CD4-positive, CD25-positive, alpha-beta regulatory T cell (primary cell): Measurements from ENCODE around the gene AUTS2. TPM values are rescaled to one million over a fixed set of nuclear protein-coding genes. Genes with fewer than 3 reads are reported as not detected.
A peak's percentile ranks its signal among the peaks of the same experiment; 100 is the strongest.

Source experiments
- ATAC-seq, 2 donors: fragments of 150-1000 bp; cut with Tn5 transposase; one replicate each; pipeline ENCODE4 v1.10.0; 2021; ENCODE audit warnings: low read depth in 2 of 2, moderate number of reproducible peaks in 2 of 2, moderate library complexity in 1 of 2
- DNase-seq, 3 donors: peaks; one replicate each; pipeline versions ENCODE4 v3.0.0 to v3.0.0-alpha.2; 2012 to 2022; ENCODE audit warnings: mixed read lengths in 1 of 3
- H3K27ac ChIP-seq: one replicate; pipeline ENCODE4 v1.7.0; 2013; ENCODE audit warnings: mild to moderate bottlenecking, low read length; ENCODE audit not compliant: insufficient read depth, poor library complexity, severe bottlenecking
- H3K27me3 ChIP-seq: one replicate; pipeline ENCODE4 v1.7.0; 2013; ENCODE audit warnings: low read length; ENCODE audit not compliant: control insufficient read depth, insufficient read depth
- H3K36me3 ChIP-seq: one replicate; pipeline ENCODE4 v1.7.0; 2013; ENCODE audit warnings: mild to moderate bottlenecking, low read length, moderate library complexity; ENCODE audit not compliant: control insufficient read depth, insufficient read depth
- H3K4me1 ChIP-seq: 2 replicates; pipeline ENCODE4 v1.7.0; 2013; ENCODE audit warnings: mild to moderate bottlenecking, low read length; ENCODE audit not compliant: insufficient read depth, control insufficient read depth, poor library complexity, severe bottlenecking
- H3K4me3 ChIP-seq: one replicate; pipeline ENCODE4 v1.7.0; 2013; ENCODE audit warnings: low read depth, mild to moderate bottlenecking, low read length, moderate library complexity
- H3K9me3 ChIP-seq, 2 experiments: 1 replicate in 1 of 2; 2 replicates in 1 of 2; pipeline ENCODE4 v1.7.0; 2013; ENCODE audit warnings: low read length in 2 of 2, mild to moderate bottlenecking in 1 of 2, moderate library complexity in 1 of 2; ENCODE audit not compliant: control insufficient read depth in 2 of 2
- H3K27ac Mint-ChIP-seq, 3 donors: one replicate each; pipeline ENCODE4 v1.8.0; 2020 to 2022; ENCODE audit warnings: mild to moderate bottlenecking in 3 of 3, mixed read lengths in 3 of 3, moderate library complexity in 2 of 3
- H3K27me3 Mint-ChIP-seq: one replicate; pipeline ENCODE4 v1.8.0; 2022; ENCODE audit warnings: mild to moderate bottlenecking, mixed read lengths
- H3K36me3 Mint-ChIP-seq: one replicate; pipeline ENCODE4 v1.8.0; 2020; ENCODE audit warnings: mixed read lengths
- H3K4me1 Mint-ChIP-seq, 4 donors: one replicate each; pipeline ENCODE4 v1.8.0; 2020 to 2022; ENCODE audit warnings: mixed read lengths in 4 of 4, mild to moderate bottlenecking in 1 of 4
- H3K4me3 Mint-ChIP-seq, 4 donors: one replicate each; pipeline ENCODE4 v1.8.0; 2020 to 2022; ENCODE audit warnings: mild to moderate bottlenecking in 4 of 4, mixed read lengths in 4 of 4, moderate library complexity in 3 of 4
- H3K9me3 Mint-ChIP-seq, 7 donors: one replicate each; pipeline ENCODE4 v1.8.0; 2020 to 2022; ENCODE audit warnings: mixed read lengths in 7 of 7, mild to moderate bottlenecking in 3 of 7, moderate library complexity in 2 of 7
- polyA plus RNA-seq, 4 donors: library from polyadenylated mRNA; unstranded; fragments of 300-500 nt; fragmentation: Illumina TruSeq; gene quantifications; one replicate each; pipeline ENCODE4 v1.2.3, GENCODE V29; 2021
- total RNA-seq: library from RNA; stranded (reverse); gene quantifications from one replicate; pipeline ENCODE4 v1.2.3, GENCODE V29; 2022

Gene AUTS2
- total and polyA plus RNA-seq, 5 donors from 2014 or later: 0.47 to 32.4 (median 0.74) TPM

DNA sequence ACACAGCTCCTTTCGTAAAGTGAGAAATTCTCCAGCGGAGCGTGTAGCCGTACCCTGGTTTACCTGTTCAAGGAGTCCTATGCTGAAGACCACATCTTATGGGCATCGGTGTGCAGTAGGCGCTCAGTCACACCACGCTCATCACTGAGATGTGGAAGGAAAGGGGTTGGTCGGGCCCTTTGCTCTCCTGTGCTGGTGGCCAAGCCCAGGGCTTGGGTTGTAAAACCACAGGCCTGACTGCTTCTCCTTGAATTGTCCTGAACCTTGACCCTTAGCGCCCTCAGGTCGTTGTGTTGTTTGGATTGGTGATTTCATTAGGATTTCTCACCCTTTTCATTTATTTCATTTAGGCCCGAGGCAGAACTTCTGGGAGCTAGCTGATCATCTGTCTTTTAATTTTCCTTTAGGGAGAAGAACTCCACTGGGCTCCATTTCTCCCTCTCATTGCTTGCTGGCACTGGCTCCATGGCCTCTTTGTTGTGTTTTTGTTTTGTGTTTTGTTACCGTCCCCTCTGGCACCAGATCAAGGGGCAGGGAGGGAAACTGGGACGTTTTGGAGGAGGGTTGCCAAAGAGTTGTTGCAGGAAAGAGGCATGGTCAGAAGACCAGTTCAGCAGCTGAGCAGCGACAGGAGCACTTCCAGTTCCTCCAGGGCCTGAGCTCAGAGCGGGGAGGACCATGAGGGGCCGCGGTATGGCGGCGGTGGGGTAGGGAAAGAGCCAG lies 1022.2 kb downstream of the AUTS2 start:
- peaks cover 0 to 2% (median 0%) of the 10 kb centered on the region in 7 donors for H3K9me3 Mint-ChIP-seq
- Histone ChIP-seq H3K36me3 (no peaks in the 10 kb centered on the region), H3K27me3 (no peaks in the 10 kb centered on the region), H3K4me1 (no peaks in the 10 kb centered on the region), H3K4me3 (no peak overlapping the region), H3K9me3 (no peaks in the 10 kb centered on the region), H3K27ac (no peak overlapping the region)
- H3K27me3 Mint-ChIP-seq: peaks cover 5% of the 10 kb centered on the region
- H3K4me1 Mint-ChIP-seq: no peaks in the 10 kb centered on the region
- no peak for ATAC-seq
- H3K27ac Mint-ChIP-seq: peak overlapping the region in 1 of 3 donors; percentile 32
- no peaks in the 10 kb centered on the region for H3K36me3 Mint-ChIP-seq
- H3K4me3 Mint-ChIP-seq: no peak overlapping the region
- no peak for DNase-seq

DNA sequence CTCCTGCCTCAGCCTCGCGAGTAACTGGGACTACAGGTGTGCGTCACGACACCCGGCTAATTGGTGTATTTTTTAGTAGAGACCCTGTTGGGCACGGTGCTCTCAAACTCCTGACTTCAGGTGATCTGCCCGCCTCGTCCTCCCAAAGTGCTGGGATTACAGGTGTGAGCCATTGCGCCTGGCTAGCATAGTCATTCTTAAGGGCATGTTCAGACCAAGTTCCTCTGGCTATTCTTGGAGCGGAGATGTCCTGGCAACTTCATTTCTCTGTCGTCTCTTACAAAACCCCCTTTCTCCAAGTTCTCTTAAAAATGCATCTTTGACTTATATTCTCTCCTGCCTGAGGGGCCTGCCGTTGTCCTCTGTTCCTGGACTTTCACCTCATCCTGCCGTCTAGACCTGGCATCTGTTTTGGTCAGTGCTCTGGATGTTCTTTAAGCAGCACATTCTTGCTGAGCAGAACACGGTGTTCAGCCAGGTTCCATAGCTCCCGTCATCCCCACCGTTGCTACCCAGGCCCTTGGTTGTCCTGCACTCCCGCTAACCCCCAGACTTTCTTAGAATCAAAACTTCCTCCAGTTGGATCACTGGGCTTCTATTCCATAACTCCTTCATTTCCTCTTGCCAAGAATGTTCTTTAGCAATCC lies 1023.8 kb downstream of the AUTS2 start:
- Histone ChIP-seq H3K4me3 (no peak overlapping the region), H3K4me1 (no peaks in the 10 kb centered on the region), H3K9me3 (no peaks in the 10 kb centered on the region), H3K36me3 (no peaks in the 10 kb centered on the region), H3K27me3 (no peaks in the 10 kb centered on the region), H3K27ac (no peak overlapping the region)
- peaks cover 4% of the 10 kb centered on the region for H3K36me3 Mint-ChIP-seq
- no peaks in the 10 kb centered on the region for H3K4me1 Mint-ChIP-seq
- H3K27me3 Mint-ChIP-seq: no peaks in the 10 kb centered on the region
- H3K9me3 Mint-ChIP-seq: peaks cover 0 to 5% (median 0%) of the 10 kb centered on the region in 7 donors
- H3K27ac Mint-ChIP-seq: no peak overlapping the region
- ATAC-seq: no peak
- DNase-seq: no peak
- H3K4me3 Mint-ChIP-seq: no peak overlapping the region

DNA sequence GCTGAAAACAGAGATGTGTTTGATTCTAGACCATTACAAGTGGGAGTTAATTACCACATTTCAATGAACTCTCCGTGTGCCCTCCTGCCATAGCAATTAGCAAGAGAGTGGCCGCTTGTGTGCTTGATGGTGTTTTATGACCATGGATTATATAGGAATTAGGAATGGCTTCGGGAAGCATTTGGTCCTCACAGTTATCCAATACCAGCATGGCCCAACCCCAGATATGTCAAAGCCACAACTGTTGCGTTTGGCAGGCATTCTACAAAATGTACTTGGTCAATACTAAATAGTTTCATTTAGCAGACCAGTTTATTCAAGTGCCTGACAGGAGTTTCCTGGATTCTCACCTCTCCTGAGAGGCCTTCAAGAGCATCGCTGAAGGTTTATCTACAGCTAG lies 1024.7 kb downstream of the AUTS2 start:
- no peak for ATAC-seq
- H3K4me1 Mint-ChIP-seq: no peaks in the 10 kb centered on the region
- Histone ChIP-seq H3K9me3 (no peaks in the 10 kb centered on the region), H3K27me3 (no peaks in the 10 kb centered on the region), H3K4me1 (no peaks in the 10 kb centered on the region), H3K27ac (no peak overlapping the region), H3K4me3 (no peak overlapping the region), H3K36me3 (no peaks in the 10 kb centered on the region)
- DNase-seq: no peak
- peaks cover 4% of the 10 kb centered on the region for H3K36me3 Mint-ChIP-seq
- H3K4me3 Mint-ChIP-seq: no peak overlapping the region
- peaks cover 0 to 5% (median 0%) of the 10 kb centered on the region in 7 donors for H3K9me3 Mint-ChIP-seq
- no peaks in the 10 kb centered on the region for H3K27me3 Mint-ChIP-seq
- H3K27ac Mint-ChIP-seq: no peak overlapping the region

DNA sequence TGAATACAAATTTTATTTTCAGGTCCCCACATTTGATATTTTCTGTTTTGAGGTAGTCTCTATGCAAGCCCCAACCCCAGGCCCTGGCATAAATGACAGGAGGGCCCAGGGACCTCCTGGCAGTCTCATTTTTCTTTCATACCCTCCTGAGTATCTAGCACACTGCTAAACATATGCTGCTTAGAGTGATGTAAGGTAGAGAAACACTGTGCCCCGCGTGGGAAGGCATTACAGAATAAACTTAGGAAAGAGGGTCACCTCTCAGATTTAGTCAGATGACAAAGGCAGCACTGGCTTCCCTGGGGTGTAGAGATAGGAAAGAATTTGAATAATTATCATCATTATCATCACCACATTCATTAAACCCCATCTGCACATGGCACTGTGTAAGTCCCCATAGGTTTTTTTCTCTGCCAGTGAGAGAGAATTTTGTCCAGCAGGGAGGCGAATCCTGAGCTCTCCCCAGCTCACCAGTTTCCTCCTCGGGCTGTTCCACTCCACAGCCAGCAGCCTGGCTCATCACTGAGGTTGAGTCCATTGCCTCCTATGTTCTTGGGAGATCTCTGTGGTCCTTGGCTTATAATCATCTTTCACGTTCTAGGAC lies 1026.3 kb downstream of the AUTS2 start:
- no peak overlapping the region for H3K4me3 ChIP-seq
- no peak overlapping the region for H3K4me3 Mint-ChIP-seq
- H3K9me3 ChIP-seq: no peaks in the 10 kb centered on the region
- H3K36me3 ChIP-seq: no peaks in the 10 kb centered on the region
- no peaks in the 10 kb centered on the region for H3K4me1 Mint-ChIP-seq
- DNase-seq (no peak), ATAC-seq (no peak)
- no peak overlapping the region for H3K27ac ChIP-seq
- H3K27ac Mint-ChIP-seq: no peak overlapping the region
- no peaks in the 10 kb centered on the region for H3K4me1 ChIP-seq
- peaks cover 4% of the 10 kb centered on the region for H3K36me3 Mint-ChIP-seq
- H3K9me3 Mint-ChIP-seq: peaks cover 0 to 6% (median 2%) of the 10 kb centered on the region in 7 donors
- H3K27me3 Mint-ChIP-seq: no peaks in the 10 kb centered on the region
- no peaks in the 10 kb centered on the region for H3K27me3 ChIP-seq

DNA sequence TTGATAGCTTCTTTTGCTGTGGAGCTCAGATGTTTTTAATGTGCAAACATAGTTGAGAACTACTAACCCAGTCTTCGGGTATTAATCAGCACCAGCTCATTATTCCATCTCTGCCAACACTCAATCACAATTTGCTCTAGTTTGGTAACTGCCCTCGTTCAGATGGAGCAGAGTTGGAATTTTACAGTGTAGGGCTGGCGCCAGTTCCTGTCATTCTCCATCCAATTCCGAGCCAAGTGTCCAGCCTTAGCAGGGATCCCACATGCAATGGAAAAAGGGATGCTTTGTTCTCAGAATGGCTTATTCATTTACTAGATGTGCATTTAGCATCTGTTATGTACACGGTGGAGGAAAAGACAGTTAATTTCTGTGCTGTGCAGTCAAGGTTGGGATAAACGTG lies 1029.2 kb downstream of the AUTS2 start:
- Mint-ChIP-seq H3K36me3 (peaks cover 4% of the 10 kb centered on the region), H3K9me3 (peaks cover 0 to 6% (median 2%) of the 10 kb centered on the region in 7 donors), H3K4me3 (no peak overlapping the region), H3K27ac (no peak overlapping the region), H3K4me1 (no peaks in the 10 kb centered on the region), H3K27me3 (no peaks in the 10 kb centered on the region)
- no peak for DNase-seq
- H3K36me3 ChIP-seq: no peaks in the 10 kb centered on the region
- no peak overlapping the region for H3K4me3 ChIP-seq
- no peaks in the 10 kb centered on the region for H3K4me1 ChIP-seq
- ATAC-seq: no peak
- H3K9me3 ChIP-seq: no peaks in the 10 kb centered on the region
- H3K27ac ChIP-seq: no peak overlapping the region
- H3K27me3 ChIP-seq: no peaks in the 10 kb centered on the region

DNA sequence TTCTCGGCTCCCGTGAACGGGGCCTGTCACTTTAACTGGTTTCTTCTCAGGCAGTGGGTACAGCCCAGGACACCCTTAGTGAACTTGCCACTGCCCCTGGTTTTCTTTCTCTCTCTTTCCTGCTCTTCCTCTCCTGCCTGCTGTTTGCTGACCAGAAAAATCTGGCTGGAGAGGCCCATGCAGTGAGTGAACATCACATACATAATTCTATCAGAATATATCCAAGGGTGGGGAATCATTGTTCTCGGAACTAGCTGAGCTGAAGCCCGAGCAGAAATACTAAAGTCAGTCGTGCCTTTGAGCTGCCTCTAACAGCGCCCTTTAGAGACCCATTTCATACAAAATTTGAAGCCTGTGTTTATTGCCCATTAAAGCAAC lies 1032.2 kb downstream of the AUTS2 start:
- H3K4me3 Mint-ChIP-seq: peak overlapping the region in 1 of 4 donors; percentile 10

DNA sequence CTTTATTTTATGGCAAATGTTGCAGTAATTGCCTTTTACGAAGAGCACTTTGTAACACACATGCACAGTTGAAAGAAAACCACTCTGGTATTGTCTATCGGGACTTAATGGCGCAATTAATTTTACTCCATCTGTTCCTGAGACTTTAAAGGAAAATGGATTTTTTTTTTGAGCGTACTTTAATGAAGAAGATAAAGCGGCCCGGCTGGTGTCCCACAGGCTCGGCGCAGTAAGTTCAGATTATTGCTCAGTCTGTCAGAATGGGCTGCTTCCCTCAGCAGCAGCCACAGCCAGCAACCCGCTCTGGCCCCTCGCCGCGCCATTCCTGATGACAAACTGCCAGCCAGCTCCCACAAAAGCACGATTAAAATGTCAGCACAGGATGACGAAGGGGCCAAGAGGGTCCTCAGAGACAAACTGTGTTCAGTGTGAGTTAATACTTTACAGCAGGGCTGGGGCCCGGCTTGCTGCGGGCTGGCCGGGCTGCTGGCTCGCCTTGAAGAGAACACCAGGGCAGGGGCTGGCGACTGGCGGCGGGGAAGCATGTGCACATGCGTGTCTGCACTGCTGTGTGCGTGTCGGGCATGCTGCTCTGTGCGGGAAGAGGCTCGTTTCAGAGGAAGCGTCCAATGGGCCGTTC lies 1032.7 kb downstream of the AUTS2 start:
- Mint-ChIP-seq H3K4me3 (no peak overlapping the region), H3K9me3 (peaks cover 0 to 8% (median 2%) of the 10 kb centered on the region in 7 donors), H3K36me3 (peaks cover 4% of the 10 kb centered on the region), H3K4me1 (no peaks in the 10 kb centered on the region), H3K27me3 (no peaks in the 10 kb centered on the region), H3K27ac (no peak overlapping the region)
- Histone ChIP-seq H3K4me3 (no peak overlapping the region), H3K27me3 (no peaks in the 10 kb centered on the region), H3K27ac (no peak overlapping the region), H3K4me1 (no peaks in the 10 kb centered on the region), H3K36me3 (no peaks in the 10 kb centered on the region), H3K9me3 (no peaks in the 10 kb centered on the region)
- no peak for ATAC-seq
- no peak for DNase-seq

More for the DNA sequence above, 1032.2 kb downstream of the AUTS2 start:
- Mint-ChIP-seq H3K4me1 (no peaks in the 10 kb centered on the region), H3K27me3 (no peaks in the 10 kb centered on the region), H3K9me3 (peaks cover 0 to 8% (median 2%) of the 10 kb centered on the region in 7 donors), H3K27ac (no peak overlapping the region), H3K36me3 (peaks cover 4% of the 10 kb centered on the region)
- DNase-seq: no peak
- Histone ChIP-seq H3K36me3 (no peaks in the 10 kb centered on the region), H3K4me1 (no peaks in the 10 kb centered on the region), H3K27me3 (no peaks in the 10 kb centered on the region), H3K27ac (no peak overlapping the region), H3K4me3 (no peak overlapping the region), H3K9me3 (no peaks in the 10 kb centered on the region)
- no peak for ATAC-seq
